CD4-positive, alpha-beta T cell treated with Interleukin-17A for 4 hours (primary cell): ENCODE measurements around the gene NCOA4.
"Not testable (repeated sequence)": the region's sequence is repeated elsewhere in the genome, so short reads cannot be mapped to it uniquely, and the experiment has no call there.

ENCODE experiments used
- DNase-seq: peaks from one replicate; pipeline ENCODE4 v3.0.0-alpha.2; 2020; ENCODE audit warnings: mixed read lengths

NCOA4 gene

DNA sequence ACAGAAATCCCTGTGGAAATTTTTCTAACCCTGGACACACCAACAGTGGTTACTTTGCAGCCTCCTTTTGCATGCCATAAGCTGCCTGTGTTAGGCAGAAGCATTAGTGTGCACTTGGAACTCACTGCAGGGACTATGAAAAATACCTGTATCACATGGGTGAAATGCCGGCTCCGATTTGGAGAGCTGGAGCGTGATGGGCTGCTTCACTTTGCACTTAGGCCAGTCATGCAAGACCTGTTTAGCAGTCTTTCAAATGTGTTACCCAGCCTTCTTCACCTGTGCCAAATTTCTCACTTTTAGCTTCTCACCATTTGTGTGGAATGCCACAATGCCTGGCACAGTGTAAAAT, 11.3 kb downstream of the NCOA4 start:
- no peak for DNase-seq

GRCh38 chr10:46018453-46019176, 11.8 kb downstream of the NCOA4 start:
- no peak for DNase-seq

GRCh38 chr10:46017733-46018132, 12.7 kb downstream of the NCOA4 start:
- DNase-seq, result no peak

DNA sequence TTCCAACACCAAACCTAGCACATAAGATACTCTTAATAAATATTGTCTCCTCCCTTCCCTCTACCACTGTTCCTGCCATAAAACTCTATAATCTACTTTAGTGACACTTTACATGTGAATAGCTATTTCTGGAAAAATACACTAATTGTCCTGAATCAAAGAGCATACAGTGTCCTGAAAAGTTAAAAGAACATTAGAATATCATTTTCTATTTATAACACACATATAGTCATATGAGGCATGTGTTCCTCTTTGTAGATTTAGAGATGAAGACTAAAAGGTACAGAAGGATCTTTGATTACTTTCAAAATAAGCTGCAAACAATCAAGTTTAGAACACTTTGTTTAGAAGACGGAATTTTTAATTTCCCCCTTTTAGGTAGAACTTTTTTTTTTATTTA, 13.6 kb downstream of the NCOA4 start:
- no peak for DNase-seq

DNA sequence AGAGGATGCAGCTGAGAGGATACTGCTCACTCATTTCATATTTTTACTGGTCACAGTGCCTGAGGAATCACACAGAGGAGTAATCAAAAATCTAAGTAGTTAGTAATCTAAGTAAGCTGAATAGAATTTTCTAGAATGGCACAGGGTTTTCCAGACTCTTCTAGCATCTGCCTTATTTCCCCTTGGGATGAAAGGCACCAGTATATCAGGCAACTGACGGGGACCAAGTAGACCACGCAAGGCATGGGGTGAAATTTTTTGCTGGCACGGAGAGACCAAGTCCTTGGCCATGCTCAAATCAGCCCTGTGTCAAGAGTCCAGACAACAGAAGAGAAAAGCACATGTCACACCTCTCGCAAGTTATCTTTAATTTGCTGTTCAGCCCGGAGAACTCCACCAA, 14.2 kb downstream of the NCOA4 start:
- DNase-seq, result no peak

- DNase-seq, result no peak
Measured at GRCh38 chr10:46014683-46015405, 15.6 kb downstream of the NCOA4 start.

DNA sequence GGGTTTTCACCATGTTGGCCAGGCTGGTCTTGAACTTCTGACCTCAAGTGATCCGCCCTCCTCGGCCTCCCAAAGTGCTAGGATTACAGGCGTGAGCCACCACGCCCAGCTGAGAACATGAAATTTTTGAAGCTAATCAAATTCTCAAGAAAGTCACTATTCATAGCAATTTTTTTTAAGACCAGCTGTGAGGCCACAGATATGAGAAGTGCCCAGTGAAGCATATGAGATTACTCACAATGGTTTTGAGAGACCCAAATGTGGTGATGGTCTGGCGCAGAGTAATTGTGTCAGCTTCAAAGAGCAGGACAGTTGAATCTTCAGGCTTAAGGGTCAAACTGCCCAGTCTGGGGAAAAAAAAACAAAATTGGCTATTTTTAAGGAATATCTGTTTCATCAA, 16.2 kb downstream of the NCOA4 start:
- no peak for DNase-seq

DNA sequence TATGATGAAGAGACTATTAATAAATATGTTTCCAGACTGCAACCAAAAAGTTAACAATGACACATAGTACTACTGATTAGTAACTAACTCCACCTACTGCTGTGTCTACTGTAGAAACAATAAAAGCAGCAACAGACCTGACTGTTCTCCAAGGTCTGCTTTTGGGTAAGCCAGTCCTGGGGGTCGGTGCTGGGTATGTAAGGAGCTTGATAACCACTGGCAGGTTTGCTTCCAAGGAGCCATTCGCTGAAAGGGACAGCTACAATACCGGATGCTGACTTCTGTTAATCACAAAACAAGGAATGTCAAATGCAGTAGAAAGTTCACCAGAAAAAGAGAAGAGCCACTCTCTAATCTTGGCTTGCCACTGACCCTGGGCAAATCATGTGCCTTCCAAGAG, 17.7 kb downstream of the NCOA4 start:
- no peak for DNase-seq

GRCh38 chr10:46006219-46006618, 24.2 kb downstream of the NCOA4 start:
- no peak for DNase-seq

DNA sequence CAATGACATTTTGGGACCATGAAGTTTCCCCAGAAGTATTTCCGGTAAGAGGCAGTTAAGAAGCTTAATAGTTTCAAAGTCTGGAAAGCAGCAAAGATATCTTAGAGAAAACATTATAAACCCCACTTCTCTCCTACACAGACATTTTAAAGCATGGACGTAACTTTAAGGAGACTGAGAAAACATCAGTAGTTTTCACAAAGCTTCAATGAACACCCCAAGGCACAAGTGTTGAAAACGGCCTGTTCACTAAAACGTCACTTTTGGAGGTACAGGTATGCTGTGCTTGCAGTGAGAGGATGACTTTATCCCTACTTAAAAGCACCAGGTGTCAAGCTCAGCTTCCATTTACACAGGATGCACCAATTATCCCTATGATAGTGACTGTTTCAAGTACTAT, 25.0 kb downstream of the NCOA4 start:
- DNase-seq, result no peak

DNA sequence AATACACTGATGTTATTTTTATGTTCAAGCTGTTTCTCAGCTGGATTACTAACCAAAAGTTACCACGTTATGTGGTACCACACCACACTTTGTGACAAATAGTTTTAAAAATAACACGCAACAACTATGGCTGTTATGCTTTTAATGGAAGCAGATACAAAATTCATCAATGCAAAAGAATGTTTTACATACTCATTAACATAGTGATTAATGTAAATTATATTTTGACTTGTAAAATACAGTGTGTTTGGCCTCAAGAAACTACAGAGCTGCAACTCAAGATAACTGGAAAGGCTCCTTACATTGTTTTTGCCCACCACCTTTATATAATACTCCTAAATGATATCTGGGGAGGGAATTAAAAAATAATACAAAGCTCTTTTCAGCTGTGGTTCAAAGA, 25.5 kb downstream of the NCOA4 start:
- DNase-seq, result no peak

- DNase-seq, result no peak
Measured at GRCh38 chr10:46002916-46003693, 27.3 kb downstream of the NCOA4 start.

- not testable (repeated sequence) for DNase-seq
Measured at GRCh38 chr10:46002189-46002687, 28.2 kb downstream of the NCOA4 start.

DNA sequence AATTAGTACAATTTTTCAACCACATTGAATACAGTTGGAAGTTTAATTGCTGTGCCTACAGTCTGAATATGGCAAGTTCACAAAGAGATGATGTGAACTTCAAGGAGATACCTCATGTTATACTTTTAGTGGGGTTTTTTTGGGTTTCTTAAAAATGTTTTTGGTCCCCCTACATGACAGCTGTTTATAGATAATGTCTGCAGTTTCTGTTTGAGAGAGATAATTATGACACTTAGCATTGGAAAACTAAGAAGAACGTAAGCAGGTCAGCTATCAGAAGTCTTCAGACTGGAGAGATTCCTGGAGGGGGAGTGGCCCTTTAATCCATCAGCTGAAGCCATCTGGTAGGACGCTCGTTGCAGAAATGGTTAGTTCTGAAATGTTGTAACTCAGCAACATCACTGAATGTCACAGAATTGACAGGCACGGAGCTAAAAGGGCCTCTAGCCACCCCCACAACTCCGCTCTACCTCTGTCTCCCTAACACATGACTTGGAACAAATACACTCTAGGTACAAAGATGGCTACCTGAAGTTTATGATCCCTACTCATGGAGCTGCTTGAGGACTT, 29.2 kb downstream of the NCOA4 start:
- DNase-seq, result no peak

GRCh38 chr10:46000538-46000937, 29.9 kb downstream of the NCOA4 start:
- no peak for DNase-seq

- not testable (repeated sequence) for DNase-seq
Measured at GRCh38 chr10:45999955-46000354, 30.5 kb downstream of the NCOA4 start.

- no peak for DNase-seq
Measured at GRCh38 chr10:45997994-45998763, 32.2 kb downstream of the NCOA4 start.

DNA sequence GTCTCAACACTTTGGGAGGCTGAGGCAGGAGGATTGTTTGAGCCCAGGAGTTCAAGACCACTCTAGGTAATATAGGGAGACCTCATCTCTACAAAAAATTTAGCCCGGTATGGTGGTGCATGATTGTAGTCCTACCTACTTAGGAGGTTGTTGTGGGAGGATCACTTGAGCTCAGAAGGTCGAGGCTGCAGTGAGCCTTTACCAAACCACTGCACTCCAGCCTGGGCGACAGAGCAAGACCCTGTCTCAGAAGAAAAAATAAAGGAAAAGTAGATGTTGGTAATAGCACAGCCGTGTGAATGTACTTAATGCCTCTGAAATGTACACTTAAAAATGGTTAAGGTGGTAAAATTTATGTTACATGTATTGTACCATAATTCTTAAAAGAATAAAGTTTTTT, 32.9 kb downstream of the NCOA4 start:
- no peak for DNase-seq

GRCh38 chr10:45985590-45985989, 44.8 kb downstream of the NCOA4 start:
- DNase-seq, result not testable (repeated sequence)

DNA sequence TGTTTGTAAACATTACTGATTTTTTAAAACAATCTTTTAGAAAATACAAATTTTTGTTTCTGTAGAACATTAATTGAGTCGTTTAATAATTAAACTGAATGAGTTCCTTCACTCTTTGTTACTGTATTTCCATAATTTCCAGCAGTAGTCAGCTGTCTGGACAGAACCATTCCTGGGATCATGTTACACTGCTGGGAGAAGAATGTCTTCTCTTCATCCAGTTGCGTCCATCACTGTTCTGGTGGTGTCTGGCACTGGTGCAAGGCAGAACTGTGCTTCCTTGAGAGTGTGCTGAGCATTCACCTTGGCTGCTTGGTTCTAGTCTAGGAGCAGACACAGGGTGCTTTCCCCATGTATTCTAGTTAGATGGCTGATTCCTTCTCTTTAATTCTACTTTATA, 46.0 kb downstream of the NCOA4 start:
- not testable (repeated sequence) for DNase-seq

DNA sequence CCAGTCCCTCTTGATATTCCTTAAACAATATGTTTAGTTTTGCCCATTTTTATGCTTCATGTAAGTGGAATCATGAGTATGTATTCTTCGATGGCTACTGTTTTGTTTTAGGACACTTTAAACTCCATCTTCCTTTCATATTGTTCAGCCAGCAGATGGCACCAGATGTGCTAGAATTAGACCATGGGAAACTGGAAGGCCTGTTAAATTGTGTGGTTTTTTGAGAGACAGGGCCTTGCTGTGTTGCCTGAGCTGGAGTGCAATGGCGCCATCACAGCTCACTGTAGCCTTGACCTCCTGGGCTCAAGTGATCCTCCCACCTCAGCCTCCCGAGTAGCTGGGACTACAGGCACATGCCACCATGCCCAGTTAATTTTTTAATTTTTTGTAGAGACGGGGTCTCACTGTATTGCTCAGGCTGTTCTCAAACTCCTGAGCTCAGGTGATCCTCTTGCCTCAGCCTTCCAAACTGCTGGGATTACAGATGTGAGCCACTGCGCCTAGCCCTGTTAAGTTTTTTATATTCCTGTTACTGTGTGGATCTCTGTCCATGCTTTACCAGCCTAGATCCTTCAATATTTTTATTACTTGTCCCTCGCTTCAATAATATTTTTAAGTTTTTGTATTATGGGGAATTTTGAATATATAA, 46.8 kb downstream of the NCOA4 start:
- peak; percentile 38 for DNase-seq

DNA sequence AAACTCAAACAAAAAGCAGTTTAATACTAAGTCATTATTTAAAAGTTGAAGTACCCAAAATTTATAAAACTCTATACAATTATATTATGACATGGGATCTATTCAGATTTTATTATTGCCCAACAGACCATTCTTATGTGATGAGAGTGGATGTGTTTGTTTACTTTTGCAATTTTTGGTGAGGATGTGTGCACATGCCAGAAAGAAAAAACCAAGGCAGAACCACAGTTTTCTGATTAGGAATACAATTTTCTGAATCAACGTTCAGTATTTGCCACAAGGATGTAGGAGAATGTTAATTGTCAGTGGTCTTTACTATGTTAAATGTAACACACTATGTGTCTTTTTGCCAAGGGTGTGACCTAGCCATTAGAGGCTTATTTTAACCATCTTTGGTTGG, 49.1 kb downstream of the NCOA4 start:
- DNase-seq, result not testable (repeated sequence)
